ENCODE data around the gene C2CD2L. TPM values are rescaled to one million over a fixed set of nuclear protein-coding genes. Genes with fewer than 3 reads are reported as not detected.

Gene C2CD2L
- total RNA-seq, 6 experiments from 2014 or later: 10.0 to 13.5 (median 10.8) TPM

DNA sequence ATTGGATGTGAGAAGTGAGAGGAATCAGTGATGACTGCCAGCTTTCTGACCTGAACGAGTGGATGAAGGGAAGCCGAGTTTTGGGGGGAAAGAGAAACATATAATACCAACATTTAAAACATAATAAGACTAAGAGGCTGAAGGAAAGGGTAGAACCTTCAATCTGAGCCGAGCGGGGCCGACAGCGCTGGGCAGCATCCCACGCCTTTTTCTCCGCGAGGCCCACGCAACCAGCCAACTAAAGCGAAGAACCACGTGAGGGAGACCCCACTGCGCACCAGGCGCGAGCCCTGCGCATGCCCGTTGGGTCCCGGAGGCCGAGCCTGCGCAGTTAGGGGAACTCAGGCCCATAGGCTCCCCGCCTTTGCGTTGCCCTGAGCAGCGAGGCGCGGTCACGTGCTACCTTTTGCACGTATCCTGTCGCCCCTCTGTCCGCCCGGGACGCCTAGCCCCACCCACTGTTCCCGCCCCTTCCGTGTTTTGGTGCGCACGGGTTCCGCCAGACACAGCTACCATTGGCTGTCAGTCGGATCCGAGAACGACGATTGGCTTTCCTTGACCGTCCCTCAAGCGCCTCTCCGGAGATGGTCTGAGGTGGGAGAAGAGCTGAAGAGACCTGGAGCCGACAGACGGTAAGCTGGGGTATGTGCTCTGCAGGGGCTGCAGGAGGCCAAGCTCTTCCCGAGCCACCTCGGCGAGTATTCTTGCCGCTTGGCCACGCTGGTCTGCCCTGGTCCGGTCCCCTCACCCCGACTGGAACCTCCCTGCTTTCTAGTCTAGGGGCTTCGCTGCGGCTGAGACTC lies 14.1 kb downstream of the C2CD2L start, which contains the start of gene HINFP:
HINFP (plus strand) TSS at position 573 of the 803 bp plus-strand sequence. CDS start 5,365 bp downstream, outside the sequence.
- no peaks in the 10 kb centered on the region for H3K27me3 Mint-ChIP-seq (ENCODE audit: insufficient read depth)
- H3K36me3 Mint-ChIP-seq (ENCODE audit: low read depth): peaks cover 4% of the 10 kb centered on the region; the same call in 1 of the 2 replicates
- peak within 1 kb of the TSS; percentile 85 for H3K27ac Mint-ChIP-seq
- TF ChIP-seq, protein P1, sequence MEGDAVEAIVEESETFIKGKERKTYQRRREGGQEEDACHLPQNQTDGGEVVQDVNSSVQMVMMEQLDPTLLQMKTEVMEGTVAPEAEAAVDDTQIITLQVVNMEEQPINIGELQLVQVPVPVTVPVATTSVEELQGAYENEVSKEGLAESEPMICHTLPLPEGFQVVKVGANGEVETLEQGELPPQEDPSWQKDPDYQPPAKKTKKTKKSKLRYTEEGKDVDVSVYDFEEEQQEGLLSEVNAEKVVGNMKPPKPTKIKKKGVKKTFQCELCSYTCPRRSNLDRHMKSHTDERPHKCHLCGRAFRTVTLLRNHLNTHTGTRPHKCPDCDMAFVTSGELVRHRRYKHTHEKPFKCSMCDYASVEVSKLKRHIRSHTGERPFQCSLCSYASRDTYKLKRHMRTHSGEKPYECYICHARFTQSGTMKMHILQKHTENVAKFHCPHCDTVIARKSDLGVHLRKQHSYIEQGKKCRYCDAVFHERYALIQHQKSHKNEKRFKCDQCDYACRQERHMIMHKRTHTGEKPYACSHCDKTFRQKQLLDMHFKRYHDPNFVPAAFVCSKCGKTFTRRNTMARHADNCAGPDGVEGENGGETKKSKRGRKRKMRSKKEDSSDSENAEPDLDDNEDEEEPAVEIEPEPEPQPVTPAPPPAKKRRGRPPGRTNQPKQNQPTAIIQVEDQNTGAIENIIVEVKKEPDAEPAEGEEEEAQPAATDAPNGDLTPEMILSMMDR (IDR thresholded peaks at IDR 0.05): no peak
- H3K4me1 Mint-ChIP-seq (ENCODE audit: low read depth): peaks cover 28% of the 10 kb centered on the region
- no peaks in the 10 kb centered on the region for H3K9me3 Mint-ChIP-seq
- DNase-seq: peak; percentile 99
- peak within 1 kb of the TSS; percentile 97 for H3K4me3 Mint-ChIP-seq

DNA sequence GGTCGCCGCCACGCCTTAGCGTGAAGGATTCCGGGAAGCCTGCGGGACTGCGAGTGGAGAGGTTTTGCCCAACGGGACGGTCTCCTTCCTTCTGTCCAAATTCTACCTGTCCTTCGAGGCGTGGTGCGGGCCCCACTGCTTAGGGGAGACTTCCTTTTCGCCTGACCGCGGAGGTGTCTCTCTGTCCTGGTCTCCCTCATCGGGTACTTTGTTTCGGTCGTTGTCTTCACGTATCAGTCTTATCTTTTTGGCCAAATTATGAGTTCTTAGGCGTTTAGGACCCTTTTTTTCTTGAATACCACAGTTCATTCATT lies 14.6 kb downstream of the C2CD2L start:
- Mint-ChIP-seq H3K27ac (peak overlapping the region; percentile 77), H3K27me3 (ENCODE audit: insufficient read depth) (no peaks in the 10 kb centered on the region), H3K4me1 (ENCODE audit: low read depth) (peaks cover 28% of the 10 kb centered on the region), H3K36me3 (ENCODE audit: low read depth) (peaks cover 4% of the 10 kb centered on the region; the same call in 1 of the 2 replicates), H3K4me3 (peak overlapping the region; percentile 97), H3K9me3 (no peaks in the 10 kb centered on the region)
- TF ChIP-seq, protein P1 (IDR thresholded peaks at IDR 0.05): no peak
- no peak for DNase-seq

DNA sequence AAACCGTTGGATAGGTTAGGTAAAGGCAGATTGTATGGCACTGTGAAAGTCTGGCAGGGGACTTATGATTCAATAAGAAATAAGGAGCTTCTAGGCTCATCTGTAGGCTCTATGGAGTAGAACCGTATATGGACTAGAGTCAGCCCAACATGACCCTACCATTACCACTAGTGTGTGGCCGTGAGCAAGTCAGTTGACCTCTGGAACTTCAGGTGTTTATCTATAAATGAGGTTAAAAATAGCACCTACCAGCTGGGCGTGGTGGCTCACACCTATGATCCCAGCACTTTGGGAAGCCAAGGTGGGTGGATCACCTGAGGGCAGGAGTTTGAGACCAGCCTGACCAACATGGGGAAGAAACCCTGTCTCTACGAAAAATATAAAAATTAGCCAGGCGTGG lies 18.7 kb downstream of the C2CD2L start:
- TF ChIP-seq, protein P1 (IDR thresholded peaks at IDR 0.05): no peak
- DNase-seq: no peak
- peaks cover 16% of the 10 kb centered on the region for H3K36me3 Mint-ChIP-seq (ENCODE audit: low read depth)
- H3K4me3 Mint-ChIP-seq: no peak overlapping the region
- H3K27ac Mint-ChIP-seq: no peak overlapping the region
- H3K27me3 Mint-ChIP-seq (ENCODE audit: insufficient read depth): no peaks in the 10 kb centered on the region
- H3K4me1 Mint-ChIP-seq (ENCODE audit: low read depth): peaks cover 32% of the 10 kb centered on the region
- H3K9me3 Mint-ChIP-seq: no peaks in the 10 kb centered on the region

DNA sequence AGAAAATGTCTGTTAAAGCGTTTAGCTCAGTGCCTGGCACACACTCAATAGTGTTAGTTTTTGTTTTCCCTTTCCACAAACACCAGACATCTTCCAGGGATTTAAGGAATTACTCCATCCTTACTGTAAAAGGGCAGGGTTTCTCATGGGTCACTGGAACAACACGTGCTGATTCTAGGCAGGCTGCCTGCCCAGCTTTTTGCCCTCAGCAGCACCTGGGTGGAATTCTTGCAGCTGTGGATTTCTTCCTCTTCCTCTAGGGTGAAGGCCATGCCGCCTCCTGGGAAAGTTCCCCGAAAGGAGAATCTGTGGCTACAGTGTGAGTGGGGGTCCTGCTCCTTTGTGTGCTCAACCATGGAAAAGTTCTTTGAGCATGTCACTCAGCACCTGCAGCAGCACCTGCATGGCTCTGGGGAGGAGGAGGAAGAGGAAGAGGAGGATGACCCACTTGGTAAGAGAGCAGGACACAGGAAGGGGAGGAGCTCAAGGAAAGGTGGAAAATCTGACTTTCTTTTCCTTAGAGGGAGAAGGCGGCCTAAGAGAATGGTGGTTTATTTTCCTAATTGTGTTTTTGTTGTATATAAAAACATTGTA lies 19.6 kb downstream of the C2CD2L start:
- H3K4me3 Mint-ChIP-seq: no peak overlapping the region
- peaks cover 32% of the 10 kb centered on the region for H3K4me1 Mint-ChIP-seq (ENCODE audit: low read depth)
- TF ChIP-seq, protein P1 (IDR thresholded peaks at IDR 0.05): no peak
- H3K36me3 Mint-ChIP-seq (ENCODE audit: low read depth): peaks cover 20% of the 10 kb centered on the region
- H3K27me3 Mint-ChIP-seq (ENCODE audit: insufficient read depth): no peaks in the 10 kb centered on the region
- H3K27ac Mint-ChIP-seq: no peak overlapping the region
- no peaks in the 10 kb centered on the region for H3K9me3 Mint-ChIP-seq
- DNase-seq: no peak

DNA sequence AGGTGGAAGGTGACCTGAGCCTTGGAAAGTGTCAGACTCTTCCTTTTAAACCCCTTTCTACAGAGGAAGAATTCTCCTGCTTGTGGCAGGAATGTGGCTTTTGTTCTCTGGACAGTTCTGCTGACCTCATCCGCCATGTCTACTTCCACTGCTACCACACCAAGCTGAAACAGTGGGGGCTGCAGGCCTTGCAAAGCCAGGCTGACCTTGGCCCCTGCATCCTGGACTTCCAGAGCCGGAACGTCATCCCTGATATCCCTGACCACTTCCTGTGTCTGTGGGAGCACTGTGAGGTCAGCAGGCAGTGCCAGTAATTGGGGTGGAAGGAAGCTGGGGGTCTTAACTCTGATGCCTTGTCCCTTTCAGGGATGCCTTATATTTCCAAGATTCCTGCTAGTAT lies 23.5 kb downstream of the C2CD2L start:
- Mint-ChIP-seq H3K9me3 (no peaks in the 10 kb centered on the region), H3K4me1 (ENCODE audit: low read depth) (peaks cover 17% of the 10 kb centered on the region), H3K27ac (no peak overlapping the region; the same call in 1 of the 2 replicates), H3K27me3 (ENCODE audit: insufficient read depth) (no peaks in the 10 kb centered on the region), H3K4me3 (no peak overlapping the region), H3K36me3 (ENCODE audit: low read depth) (peaks cover 32% of the 10 kb centered on the region)
- no peak for DNase-seq
- TF ChIP-seq, protein P1 (IDR thresholded peaks at IDR 0.05): no peak

Measured in HFFc6 (cell line).